Glomerular visceral epithelial cell (primary cell): ENCODE measurements around the gene SARS2.
"Not testable (repeated sequence)": the region's sequence is repeated elsewhere in the genome, so short reads cannot be mapped to it uniquely, and the experiment has no call there.

Experiments
- DNase-seq: peaks from one replicate; pipeline ENCODE4 v3.0.0-alpha.2; 2016; ENCODE audit errors: extremely low spot score

The SARS2 gene, protein sequence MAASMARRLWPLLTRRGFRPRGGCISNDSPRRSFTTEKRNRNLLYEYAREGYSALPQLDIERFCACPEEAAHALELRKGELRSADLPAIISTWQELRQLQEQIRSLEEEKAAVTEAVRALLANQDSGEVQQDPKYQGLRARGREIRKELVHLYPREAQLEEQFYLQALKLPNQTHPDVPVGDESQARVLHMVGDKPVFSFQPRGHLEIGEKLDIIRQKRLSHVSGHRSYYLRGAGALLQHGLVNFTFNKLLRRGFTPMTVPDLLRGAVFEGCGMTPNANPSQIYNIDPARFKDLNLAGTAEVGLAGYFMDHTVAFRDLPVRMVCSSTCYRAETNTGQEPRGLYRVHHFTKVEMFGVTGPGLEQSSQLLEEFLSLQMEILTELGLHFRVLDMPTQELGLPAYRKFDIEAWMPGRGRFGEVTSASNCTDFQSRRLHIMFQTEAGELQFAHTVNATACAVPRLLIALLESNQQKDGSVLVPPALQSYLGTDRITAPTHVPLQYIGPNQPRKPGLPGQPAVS

DNA sequence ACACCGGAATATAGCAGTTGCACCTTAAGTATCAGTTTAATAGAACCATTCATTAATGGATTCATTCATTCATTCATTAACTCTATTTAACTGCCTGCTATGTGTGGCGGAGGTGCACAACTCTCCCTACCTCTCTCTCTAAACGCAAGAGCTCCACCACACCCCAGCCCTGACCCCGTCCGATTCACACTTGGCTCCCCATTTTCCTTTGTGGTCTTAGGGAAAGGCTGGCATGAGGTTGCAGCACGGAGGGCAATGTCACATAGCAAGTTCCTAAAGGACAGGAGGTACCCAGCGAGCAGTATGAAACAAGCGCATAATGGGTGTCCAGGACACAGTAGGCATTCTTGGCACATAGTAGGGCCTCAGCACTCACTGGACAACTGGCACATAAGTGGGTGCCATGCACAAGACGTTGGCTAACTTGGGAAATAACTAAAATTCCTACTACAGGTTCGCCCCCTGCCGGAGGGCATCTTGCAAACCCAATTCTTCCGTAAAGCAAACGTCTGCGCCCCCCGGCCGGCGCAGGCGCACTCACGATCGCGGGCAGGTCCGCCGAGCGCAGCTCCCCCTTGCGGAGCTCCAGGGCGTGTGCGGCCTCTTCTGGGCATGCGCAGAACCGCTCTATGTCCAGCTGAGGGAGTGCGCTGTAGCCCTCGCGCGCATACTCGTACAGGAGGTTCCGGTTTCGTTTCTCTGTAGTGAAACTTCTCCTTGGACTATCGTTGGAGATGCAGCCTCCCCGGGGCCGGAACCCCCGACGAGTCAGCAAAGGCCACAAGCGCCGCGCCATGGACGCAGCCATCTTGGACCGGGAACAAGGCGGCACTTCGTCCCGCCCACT lies at the start of gene SARS2:
Gene SARS2, minus strand, starts transcription at position 835 of the 847 bp plus-strand sequence. Its CDS starts 27 bp downstream, at position 808.
- peak; percentile 95 for DNase-seq

DNA sequence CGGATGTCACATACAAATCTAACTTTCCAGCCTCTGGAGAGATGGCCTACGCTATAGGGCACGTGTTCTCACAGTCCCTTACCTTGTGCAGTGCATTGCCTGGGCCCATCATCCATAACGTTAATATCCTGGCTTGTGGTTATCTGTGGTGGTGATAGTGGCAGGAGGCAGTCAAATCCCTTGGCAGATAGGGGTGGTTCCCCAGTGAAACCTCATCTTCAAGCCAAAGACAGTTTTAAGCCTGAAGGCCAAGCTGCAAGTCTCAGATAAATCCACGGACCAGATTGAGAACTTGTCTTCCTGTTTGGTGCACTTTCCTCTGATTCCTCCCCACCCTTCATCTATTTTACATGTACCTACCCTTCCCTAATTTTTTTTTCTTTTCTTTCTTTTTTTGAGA lies 49.2 kb upstream of the SARS2 start:
- no peak for DNase-seq

DNA sequence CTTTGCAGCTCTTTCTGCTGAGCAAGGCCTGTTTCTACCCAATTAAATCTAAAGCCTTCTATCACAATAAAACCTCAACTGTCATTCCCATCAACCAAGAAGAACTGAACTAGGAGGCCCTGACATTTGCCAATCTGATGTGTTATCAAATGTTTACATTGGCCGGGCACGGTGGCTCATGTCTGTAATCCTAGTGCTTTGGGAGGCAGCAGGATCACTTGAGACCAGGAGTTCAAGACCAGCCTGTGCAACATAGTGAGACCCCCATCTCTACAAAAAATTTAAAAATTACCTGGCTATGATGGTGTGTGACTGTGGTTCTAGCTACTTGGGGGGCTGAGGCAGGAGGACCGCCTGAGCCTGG lies 47.7 kb upstream of the SARS2 start:
- no peak for DNase-seq

DNA sequence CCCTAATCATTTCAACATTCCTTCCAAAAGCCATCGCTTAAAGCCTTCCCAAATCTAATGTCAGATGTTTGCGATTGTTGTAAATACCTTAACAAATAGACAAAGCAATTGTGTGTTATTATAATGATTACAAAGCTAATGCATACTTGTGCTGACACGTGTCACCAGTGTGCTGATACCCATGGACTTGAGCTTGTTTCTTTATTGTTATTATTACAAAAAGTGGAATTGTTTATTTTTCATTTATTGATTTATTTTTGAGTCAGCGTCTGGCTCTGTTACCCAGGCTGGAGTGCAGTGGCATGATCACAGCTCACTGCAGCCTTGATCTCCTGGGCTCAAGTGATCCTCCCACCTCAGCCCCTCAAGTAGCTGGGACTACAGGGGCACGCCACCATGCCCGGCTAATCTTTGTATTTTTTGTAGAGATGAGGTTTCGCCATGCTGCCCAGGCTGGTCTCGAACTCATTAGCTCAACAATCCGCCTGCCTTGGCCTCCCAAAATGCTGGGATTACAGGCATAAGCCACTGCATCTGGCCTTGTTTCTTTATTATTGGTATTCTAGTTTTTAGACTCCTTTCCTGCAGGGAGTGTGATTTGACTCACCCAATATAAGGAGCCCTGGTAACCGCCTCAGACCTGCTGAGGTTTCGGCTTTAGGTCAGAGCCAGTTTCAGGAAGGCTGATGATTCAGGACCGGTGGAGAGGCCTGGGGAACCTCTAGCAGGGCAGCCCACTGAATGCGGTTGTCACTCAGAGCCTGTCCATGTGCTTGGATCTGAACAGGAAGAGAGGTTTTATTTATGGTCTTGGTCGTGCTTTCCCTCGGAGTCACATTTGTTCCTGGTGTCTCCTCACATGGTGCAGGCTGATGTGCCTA lies 47.1 kb upstream of the SARS2 start:
- DNase-seq = peak; percentile 77

DNA sequence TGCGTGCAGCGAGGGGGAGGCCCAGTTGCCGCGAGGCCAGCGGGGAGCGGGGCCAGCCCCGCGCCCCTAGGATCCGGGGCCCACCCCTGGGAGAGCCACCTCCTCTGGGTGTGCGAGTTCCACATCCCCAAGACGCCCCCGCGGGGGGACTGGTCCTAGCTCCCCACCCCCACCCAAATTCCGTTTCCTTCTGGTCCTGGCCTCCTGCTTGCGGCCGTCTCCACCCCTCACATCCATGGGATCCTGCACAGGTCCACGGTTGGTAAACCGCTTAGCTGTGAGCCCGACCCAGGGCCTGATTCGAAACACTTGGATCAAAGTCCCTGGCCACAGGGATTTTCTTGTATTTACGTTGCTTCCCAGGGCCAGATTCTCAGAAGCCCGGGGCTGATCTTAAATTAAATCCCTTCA lies 45.3 kb upstream of the SARS2 start:
- DNase-seq = peak; percentile 65

DNA sequence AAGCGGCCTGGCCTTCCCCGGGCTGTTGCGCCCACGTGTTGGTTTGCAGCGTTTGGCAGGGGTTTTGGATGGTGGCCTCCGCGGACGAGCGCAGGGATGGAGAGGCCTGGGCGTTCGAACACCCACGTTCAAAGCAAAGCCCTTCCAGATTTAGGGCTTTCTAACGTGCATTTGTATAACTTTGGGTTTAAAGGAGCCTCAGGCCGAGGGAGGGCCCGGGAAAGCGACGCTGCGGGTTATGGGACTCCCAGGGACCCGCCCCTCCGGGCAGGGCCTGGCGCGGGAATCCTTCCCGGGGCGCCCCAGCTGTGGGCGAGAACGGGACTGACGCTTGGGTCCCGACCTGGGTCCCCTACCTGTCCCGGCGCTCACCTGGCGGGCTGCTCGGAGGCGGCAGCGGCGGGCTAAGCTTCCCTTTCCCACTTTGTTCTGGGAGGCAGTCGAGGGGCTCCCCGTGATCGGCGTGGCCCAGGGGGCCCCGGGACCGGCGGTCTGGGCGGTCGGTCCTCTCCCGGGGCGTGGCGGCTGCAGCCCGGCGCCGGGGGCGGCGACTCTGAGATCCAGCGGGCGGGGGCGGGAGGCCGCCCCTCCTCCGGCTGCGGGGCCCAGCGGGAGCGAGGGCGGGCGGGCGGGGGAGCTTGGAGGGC lies 44.8 kb upstream of the SARS2 start, which contains the start of gene FBXO17:
Gene FBXO17, minus strand, starts transcription at position 529 of the 647 bp plus-strand sequence. CDS start 25,423 bp downstream, outside the sequence.
- DNase-seq = peak; percentile 70

DNA sequence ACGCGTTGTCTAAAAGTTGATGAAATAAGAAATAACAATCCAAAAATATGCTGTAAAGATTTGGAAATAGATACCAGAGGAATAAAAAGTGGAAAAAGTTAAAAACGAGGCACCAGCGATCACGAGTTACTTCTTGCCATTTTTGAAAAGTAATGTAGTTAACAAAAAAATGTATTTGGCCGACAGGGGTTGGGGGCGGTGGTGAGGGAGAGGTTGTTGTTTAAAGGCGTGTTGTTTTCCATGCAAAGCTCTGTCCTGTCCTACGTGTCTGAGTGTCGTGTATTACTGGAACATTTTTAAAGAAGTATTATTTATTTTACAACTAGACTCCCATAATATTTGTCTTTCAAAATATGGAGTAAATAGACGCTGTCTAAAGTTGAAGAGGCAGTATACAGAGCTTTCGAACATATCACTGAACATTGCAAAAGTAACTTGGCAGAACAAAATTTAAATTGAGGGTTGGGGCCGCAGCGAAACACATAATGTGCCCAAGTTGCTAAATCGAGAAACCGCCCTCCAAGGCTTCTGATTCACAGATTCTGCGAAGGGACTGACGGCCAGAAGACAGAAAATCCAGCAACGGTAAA lies 44.2 kb upstream of the SARS2 start:
- DNase-seq = no peak

DNA sequence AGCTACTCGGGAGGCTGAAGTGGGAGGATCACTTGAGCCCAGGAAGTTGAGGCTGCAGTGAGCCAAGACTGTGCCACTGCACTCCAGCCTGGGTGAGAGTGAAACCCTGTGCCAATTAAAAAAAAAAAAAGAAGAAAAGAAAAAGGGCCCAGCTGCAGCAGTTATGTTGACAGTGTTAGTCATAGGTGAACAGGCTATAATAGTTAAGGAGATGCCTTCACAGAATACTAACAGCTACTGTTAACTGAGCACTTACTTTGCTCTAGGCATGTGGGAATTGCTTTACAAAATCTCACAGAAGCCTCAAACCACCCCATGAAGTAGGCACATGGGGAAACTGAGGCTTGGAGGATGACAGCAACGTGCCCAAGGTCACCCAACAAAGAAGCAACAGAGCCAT lies 41.1 kb upstream of the SARS2 start:
- DNase-seq = no peak

DNA sequence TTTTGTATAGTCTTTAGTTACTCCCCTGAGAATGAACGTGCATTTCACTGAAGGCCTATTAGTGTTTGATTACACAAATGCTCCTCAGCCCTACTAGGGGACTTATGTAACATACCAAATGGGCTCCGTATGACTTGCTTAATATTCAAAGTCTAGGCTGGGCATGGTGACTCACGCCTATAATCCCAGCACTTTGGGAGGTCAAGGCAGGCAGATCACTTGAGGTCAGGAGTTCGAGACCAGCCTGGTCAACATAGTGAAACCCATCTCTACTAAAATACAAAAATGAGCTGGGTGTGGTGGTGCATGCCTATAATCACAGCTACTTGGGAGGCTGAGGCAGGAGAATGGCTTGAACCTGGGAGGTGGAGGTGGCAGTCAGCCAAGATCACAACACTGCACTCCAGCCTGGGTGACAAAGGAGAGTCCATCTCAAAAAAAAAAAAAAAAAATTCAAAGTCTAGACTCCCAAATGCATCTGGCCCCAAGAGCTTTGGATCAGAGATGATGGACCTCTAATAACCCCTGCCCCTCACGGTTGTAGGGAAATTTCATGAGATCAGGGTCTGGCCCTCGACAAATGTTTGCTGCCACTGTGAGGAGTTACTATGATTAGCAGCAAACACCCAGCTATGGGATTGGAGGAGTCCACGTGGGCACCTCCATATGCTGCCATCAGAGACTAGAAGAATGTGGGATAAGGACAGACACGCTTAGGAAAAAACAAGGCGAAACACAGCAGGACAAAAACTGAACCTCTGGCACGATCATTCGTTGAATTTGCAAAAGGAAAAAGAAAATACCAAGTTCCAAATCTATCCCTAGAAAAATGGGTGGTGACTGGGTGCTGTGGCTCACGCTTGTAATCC lies 40.3 kb upstream of the SARS2 start:
- no peak for DNase-seq

DNA sequence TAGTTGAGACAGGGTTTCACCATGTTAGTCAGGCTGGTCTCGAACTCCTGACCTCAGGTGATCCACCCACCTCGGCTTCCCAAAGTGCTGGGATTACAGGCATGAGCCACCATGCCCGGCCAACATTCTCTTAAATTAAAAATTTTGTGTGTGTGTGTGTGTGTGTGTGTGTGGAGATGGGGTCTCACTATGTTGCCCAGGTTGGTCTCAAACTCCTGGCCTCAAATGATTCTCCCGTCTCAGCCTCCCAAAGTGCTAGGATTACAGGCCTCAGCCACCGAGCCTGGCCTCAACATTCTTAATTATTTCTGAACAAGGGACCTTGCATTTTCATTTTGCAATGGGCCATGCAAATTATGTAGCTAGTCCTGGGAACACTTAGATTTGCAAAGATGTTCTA lies 35.6 kb upstream of the SARS2 start:
- not testable (repeated sequence) for DNase-seq

DNA sequence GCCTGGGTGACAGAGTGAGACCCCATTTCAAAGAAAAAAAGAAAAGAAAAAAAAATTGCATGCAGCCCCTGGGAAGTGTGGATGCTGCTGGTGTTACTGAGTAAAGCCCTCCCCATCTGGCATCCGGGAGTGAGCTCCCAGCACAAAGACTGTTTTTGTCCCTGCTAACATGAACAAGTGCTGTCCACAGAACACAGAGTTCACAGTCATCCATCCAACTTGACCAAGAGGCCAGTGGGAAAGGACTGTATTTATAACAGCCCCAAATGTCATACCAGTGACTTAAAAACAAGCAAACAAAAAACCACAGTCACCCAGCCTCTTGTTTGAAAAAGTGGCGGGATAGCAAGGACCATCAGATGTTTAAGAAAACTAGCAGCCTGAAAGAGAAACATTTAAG lies 34.2 kb upstream of the SARS2 start:
- no peak for DNase-seq

DNA sequence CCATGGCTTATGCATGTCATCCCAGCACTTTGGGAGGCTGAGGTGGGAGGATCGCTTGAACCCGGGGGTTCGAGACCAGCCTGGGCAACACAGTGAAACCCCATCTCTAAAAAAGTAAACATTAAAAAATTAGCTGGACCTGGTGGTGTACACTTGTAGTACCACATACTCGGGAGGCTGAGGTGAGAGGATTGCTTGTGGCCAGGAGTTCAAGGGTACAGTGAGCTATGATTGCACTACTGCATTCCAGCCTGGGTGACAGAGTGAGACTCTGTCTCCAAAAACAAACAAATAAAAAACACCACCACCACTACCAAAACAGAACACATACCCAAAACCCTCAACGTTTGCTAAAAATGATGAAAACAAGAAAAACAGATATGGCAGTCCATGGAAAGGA lies 29.1 kb upstream of the SARS2 start:
- DNase-seq = no peak

DNA sequence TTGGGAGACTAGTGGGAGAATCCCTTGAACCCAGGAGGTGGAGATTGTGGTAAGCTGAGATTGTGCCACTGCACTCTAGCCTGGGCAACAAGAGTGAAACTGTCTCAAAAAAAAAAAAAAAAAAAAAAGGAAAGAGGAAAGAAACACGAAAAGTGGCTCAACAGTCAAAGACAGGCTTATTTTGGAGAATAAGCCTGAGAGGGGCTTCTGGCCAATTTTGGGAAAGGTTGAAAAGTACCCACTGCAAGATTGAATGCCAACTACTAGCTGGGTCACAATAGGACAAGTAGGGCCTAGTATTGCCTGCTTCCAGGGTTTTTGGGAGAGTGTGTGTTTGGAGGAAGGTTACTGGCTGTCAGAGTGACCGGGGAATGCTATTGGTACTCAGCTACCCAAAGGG lies 27.7 kb upstream of the SARS2 start:
- DNase-seq = no peak

DNA sequence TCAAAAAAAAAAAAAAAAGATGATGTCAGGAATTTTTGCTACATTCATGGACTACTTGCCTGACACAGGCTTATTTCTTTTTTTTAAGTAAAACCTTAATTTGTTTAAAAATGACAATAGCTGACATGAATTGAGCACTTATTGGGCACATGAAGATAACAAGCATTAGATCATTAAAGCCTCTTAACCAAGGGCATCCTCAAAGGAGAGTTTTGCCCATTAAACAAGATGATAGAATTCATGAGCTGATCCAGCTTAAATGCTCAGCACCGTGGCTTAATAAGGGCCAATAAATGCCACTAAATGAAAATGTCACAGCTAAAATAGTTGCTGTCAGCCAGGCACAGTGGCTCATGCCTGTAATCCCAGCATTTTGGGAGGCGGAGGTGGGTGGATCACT lies 25.7 kb upstream of the SARS2 start:
- DNase-seq = no peak

DNA sequence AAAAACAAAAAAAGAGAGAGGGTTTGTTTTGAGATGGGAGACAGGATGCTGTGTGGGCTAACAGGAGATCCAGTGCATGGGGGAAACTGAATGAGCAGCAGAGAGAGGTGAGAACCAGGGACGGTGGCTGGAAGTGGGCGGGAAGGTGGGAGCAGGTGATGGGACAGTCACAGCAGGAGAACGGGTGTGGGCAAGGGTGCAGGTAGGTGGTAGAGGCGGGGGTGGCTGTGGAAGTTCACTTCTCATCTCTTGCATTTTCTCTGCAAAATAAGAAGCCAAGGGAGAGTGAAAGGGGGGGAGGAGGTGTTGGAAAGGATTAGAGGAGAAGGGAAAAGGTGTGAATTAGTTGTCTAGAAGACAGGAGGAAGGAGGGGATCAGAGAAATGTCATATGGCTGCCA lies 23.1 kb upstream of the SARS2 start:
- DNase-seq = no peak

DNA sequence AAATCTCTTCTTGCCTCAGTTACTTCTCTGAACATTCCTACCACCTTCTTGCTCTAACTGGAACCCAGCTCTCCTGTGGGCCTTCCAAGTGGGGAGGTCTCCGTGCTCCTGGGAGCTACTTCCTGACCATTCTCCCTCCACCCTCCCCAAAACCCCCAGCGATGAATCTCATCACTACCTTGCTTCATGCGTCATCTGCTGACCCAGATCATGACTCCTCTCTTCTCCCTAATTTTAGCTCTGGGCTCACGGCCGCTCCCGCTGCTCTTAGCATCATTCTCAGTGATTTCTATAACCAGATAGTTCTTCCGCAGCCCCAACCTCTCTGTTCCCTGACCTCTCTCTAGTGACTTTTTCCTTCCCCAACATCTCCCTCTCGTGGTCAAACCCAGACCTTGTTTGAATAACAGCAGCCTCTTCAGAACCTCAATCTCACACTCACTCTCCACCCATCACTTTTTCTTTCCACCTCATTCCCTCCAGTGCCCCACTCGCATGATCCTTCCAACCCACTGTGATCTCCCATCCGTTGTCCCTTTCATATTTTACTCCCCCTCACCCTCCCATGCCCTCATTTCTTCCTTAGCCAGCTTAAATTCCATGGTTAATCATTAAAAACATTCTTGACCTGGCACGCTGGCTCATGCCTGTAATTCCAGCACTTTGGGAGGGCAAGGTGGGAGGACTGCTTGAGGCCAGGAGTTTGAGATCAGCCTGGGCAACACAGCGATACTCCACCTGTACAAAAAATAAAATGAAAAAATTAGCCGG lies 22.0 kb upstream of the SARS2 start:
- DNase-seq = peak; percentile 89

DNA sequence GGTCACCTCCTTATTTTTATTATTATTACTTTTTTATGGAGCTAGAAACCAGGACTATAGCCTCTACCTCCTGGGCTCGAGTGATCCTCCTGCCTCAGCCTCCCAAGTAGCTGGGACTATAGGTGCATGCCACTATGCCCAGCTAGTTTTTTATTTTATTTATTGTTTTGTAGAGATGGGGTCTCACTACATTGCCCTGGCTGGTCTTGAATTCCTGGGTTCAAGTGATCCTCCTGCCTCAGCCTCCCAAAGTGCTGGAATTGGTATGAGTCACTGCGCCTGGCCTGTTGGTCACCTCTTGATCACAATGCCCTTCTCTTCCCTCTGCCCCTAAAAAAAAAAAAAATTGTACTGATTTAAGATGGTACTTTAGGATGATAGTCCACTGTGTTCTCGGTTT lies 20.6 kb upstream of the SARS2 start:
- DNase-seq = no peak

DNA sequence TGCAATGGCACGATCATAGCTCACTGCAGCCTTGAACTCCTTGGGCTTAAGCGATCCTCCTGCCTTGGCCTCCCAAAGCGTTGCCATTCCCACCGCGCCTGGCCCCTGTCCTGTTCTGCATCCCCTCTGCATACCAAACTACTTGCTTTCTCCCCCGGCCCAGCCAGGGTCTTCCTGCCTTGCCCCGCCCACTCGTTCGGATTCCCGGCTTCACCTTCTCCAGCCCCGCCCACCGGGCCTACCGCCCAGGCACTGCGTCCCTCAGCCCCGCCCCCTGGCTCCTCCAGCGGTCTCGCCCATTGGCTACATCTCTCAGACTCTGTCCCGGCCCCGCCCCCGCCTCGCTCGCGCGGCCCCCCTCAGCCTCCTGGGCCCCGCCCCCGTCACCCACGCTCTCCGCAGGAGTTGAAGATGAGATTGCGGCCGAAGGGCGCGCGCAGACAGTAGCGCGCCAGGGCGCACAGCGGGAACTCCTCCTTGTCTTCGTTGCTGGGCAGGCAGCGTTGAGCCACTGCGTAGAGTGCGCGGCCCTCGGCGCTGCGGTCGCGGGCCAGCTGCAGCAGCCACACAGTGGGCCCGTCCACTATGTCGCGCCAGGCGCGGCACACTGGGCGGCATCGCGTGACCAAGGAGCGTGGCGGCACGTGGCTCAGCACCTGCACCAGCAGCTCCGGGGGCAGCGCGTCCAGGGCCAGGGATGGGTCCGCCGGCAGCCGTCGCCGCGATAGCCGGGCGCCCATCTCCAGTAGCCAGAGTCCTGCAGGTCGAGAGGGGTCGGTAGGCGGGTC lies 19.2 kb upstream of the SARS2 start:
- DNase-seq = no peak
